PC-3 (cell line): ENCODE data around the gene AFF3.

Experiments
- CTCF ChIP-seq: fragments of 300-600 bp; sonication (generic); conservative IDR thresholded peaks from 2 replicates; pipeline ENCODE4 v1.5.1; 2017; ENCODE audit warnings: antibody characterized with exemption, low read depth, mild to moderate bottlenecking, low read length
- EZH2 ChIP-seq: fragments of 300-600 bp; sonication (generic); IDR thresholded peaks from one replicate; pipeline ENCODE4 v1.6.1; 2017; ENCODE audit warnings: antibody characterized with exemption, mild to moderate bottlenecking, low read length; ENCODE audit not compliant: unreplicated experiment
- EZH2phosphoT487 ChIP-seq: fragments of 300-600 bp; sonication (generic); IDR thresholded peaks from 2 replicates; pipeline ENCODE4 v1.6.1; 2018; ENCODE audit warnings: mild to moderate bottlenecking, antibody characterized with exemption, low read length, borderline replicate concordance

DNA sequence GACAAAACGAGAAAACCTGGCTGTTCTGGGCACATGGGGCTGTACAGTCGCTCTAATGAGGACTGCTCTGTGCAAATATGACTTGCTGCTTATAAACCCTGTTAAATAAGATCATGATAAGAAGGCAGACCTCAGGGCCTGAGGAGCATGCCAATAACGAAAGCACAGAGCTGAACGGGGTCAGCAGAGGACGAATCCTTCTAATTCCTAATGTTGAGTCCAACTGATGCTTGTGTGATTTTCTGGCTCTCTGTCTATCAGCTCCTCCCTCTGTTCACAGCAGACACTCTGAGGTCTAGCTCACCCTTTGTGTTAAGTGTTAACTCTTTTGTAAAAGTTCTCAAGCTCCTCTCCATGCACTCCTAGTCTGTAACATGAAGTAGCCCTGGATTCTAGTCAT, 485.4 kb downstream of the AFF3 start:
- no peak for TF ChIP-seq CTCF
- TF ChIP-seq EZH2: no peak
- no peak for TF ChIP-seq EZH2phosphoT487
